Stimulated activated CD8-positive, alpha-beta memory T cell treated with anti-CD3 and anti-CD28 coated beads, Interleukin-4, amount 100 ng/mL, for 4 hours (primary cell): ENCODE measurements around the gene NREP.

Source experiments
- DNase-seq, 2 donors: peaks; one replicate each; pipeline ENCODE4 v3.0.0-alpha.2; 2020; ENCODE audit warnings: low read depth in 2 of 2, low spot score in 1 of 2

The NREP gene

GRCh38 chr5:111756581-111757354 is at the start of gene NREP:
Gene NREP (minus strand): TSS chr5:111757194. CDS start chr5:111755772, 1,422 bp downstream.
- no peak for DNase-seq

- DNase-seq: no peak
Observed at GRCh38 chr5:111806753-111807152, 49.8 kb upstream of the NREP start.

- no peak for DNase-seq
Observed at GRCh38 chr5:111806156-111806555, 49.2 kb upstream of the NREP start.

- DNase-seq: no peak
Observed at GRCh38 chr5:111805071-111805470, 48.1 kb upstream of the NREP start.

- no peak for DNase-seq
Observed at GRCh38 chr5:111800351-111800750, 43.4 kb upstream of the NREP start.

GRCh38 chr5:111795142-111795541 is 38.1 kb upstream of the NREP start:
- DNase-seq: no peak

- no peak for DNase-seq
Observed at GRCh38 chr5:111792471-111793058, 35.6 kb upstream of the NREP start.

GRCh38 chr5:111790295-111790694 is 33.3 kb upstream of the NREP start:
- DNase-seq: no peak

GRCh38 chr5:111787006-111787405 is 30.0 kb upstream of the NREP start:
- no peak for DNase-seq

- DNase-seq: no peak
Observed at GRCh38 chr5:111784491-111785181, 27.6 kb upstream of the NREP start.

- DNase-seq: no peak
Observed at GRCh38 chr5:111783537-111783936, 26.5 kb upstream of the NREP start.

GRCh38 chr5:111782216-111782615 is 25.2 kb upstream of the NREP start:
- no peak for DNase-seq

GRCh38 chr5:111781200-111781599 is 24.2 kb upstream of the NREP start:
- no peak for DNase-seq

- no peak for DNase-seq
Observed at GRCh38 chr5:111779922-111780292, 22.9 kb upstream of the NREP start.

GRCh38 chr5:111779260-111779921 is 22.4 kb upstream of the NREP start:
- DNase-seq: no peak

- DNase-seq: no peak
Observed at GRCh38 chr5:111776913-111777781, 20.2 kb upstream of the NREP start.

GRCh38 chr5:111775224-111775623 is 18.2 kb upstream of the NREP start:
- no peak for DNase-seq

GRCh38 chr5:111774525-111774924 is 17.5 kb upstream of the NREP start:
- no peak for DNase-seq

- DNase-seq: no peak
Observed at GRCh38 chr5:111772456-111773122, 15.6 kb upstream of the NREP start.

GRCh38 chr5:111769541-111769940 is 12.5 kb upstream of the NREP start:
- no peak for DNase-seq
